Smooth muscle cell (in vitro differentiated cells): ENCODE results near the gene PSMG3. TPM values are rescaled to one million over a fixed set of nuclear protein-coding genes. Genes with fewer than 3 reads are reported as not detected.

Experiments used
- DNase-seq: peaks from one replicate; lab custom pipeline; 2025; ENCODE audit not compliant: unreplicated experiment; lab: John Stamatoyannopoulos, UW
- H2AFZ ChIP-seq: fragments of 200-600 bp; sonication (generic); 2 replicates; pipeline ENCODE4 v1.6.0; 2016; ENCODE audit warnings: antibody characterized with exemption, low read depth, mild to moderate bottlenecking
- H3F3A ChIP-seq: fragments of 200-600 bp; sonication (generic); 2 replicates; pipeline ENCODE4 v1.6.0; 2017; ENCODE audit warnings: antibody characterized with exemption, low read depth
- H3K27ac ChIP-seq: fragments of 200-600 bp; sonication (generic); 2 replicates; pipeline ENCODE4 v1.5.1; 2016; ENCODE audit warnings: low read depth, mild to moderate bottlenecking
- H3K27me3 ChIP-seq: fragments of 200-600 bp; sonication (generic); 2 replicates; pipeline ENCODE4 v1.6.1; 2016; ENCODE audit warnings: low read depth, mild to moderate bottlenecking
- H3K36me3 ChIP-seq: fragments of 200-600 bp; sonication (generic); 2 replicates; pipeline ENCODE4 v1.5.1; 2016; ENCODE audit warnings: low read depth
- H3K4me1 ChIP-seq: fragments of 200-600 bp; sonication (generic); 2 replicates; pipeline ENCODE4 v1.5.1; 2016; ENCODE audit warnings: low read depth
- H3K4me2 ChIP-seq: fragments of 200-600 bp; sonication (generic); 2 replicates; pipeline ENCODE4 v1.6.0; 2016; ENCODE audit warnings: mild to moderate bottlenecking
- H3K4me3 ChIP-seq: fragments of 200-600 bp; sonication (generic); 2 replicates; pipeline ENCODE4 v1.5.1; 2016; ENCODE audit warnings: mild to moderate bottlenecking
- H3K79me2 ChIP-seq: fragments of 200-600 bp; sonication (generic); 2 replicates; pipeline ENCODE4 v1.6.0; 2016; ENCODE audit warnings: low read depth, mild to moderate bottlenecking
- H3K9ac ChIP-seq: fragments of 200-600 bp; sonication (generic); 2 replicates; pipeline ENCODE4 v1.6.0; 2016; ENCODE audit warnings: low read depth
- H3K9me3 ChIP-seq: fragments of 200-600 bp; sonication (generic); replicated peaks from 2 replicates; pipeline ENCODE4 v1.5.1; 2016; ENCODE audit warnings: low read depth
- H4K20me1 ChIP-seq: fragments of 200-600 bp; sonication (generic); 2 replicates; pipeline ENCODE4 v1.6.0; 2016; ENCODE audit warnings: low read depth
- WGBS: methylation state at CpG from one replicate; pipeline ENCODE4 v1.1.7; 2016; ENCODE audit warnings: low lambda C conversion rate; 5-methylcytosine and 5-hydroxymethylcytosine counted together
- polyA plus RNA-seq: library from polyadenylated mRNA; unstranded; fragments of >200 nt; fragmentation: Nextera tagmentation; extraction: Ambion mirVana; gene quantifications from 2 replicates; pipeline ENCODE4 v1.2.1, GENCODE V29; 2016
- total RNA-seq: library from RNA; depleted of rRNA; stranded (reverse); fragments of >200 nt; gene quantifications from 2 replicates; pipeline ENCODE4 v1.2.3, GENCODE V29; 2014
- TF ChIP-seq, protein P1 (sequence below): fragments of 200-600 bp; sonication (generic); IDR thresholded peaks from 2 replicates; pipeline ENCODE4 v1.5.1; 2017; ENCODE audit warnings: borderline replicate concordance, mild to moderate bottlenecking, antibody characterized with exemption; ENCODE audit not compliant: insufficient read depth, poor library complexity, severe bottlenecking

PSMG3 gene
- total and polyA plus RNA-seq, 2 experiments from 2014 or later: 24.5 to 45.3 TPM

- H3K4me1 ChIP-seq: peaks cover 7% of the 10 kb centered on the region
- no peaks in the 10 kb centered on the region for H4K20me1 ChIP-seq
- no peak overlapping the region for H3K9ac ChIP-seq
- peaks cover 16% of the 10 kb centered on the region for H3K79me2 ChIP-seq
- H3K36me3 ChIP-seq: no peaks in the 10 kb centered on the region
- 96% methylated on average over 21 of the region's 21 CpGs for WGBS
- H2AFZ ChIP-seq: no peak overlapping the region
- no peak for DNase-seq
- H3K27ac ChIP-seq: no peak overlapping the region
- no peak overlapping the region for H3K4me2 ChIP-seq
- H3F3A ChIP-seq: no peaks in the 10 kb centered on the region
- H3K4me3 ChIP-seq: no peak overlapping the region
- TF ChIP-seq, protein P1, sequence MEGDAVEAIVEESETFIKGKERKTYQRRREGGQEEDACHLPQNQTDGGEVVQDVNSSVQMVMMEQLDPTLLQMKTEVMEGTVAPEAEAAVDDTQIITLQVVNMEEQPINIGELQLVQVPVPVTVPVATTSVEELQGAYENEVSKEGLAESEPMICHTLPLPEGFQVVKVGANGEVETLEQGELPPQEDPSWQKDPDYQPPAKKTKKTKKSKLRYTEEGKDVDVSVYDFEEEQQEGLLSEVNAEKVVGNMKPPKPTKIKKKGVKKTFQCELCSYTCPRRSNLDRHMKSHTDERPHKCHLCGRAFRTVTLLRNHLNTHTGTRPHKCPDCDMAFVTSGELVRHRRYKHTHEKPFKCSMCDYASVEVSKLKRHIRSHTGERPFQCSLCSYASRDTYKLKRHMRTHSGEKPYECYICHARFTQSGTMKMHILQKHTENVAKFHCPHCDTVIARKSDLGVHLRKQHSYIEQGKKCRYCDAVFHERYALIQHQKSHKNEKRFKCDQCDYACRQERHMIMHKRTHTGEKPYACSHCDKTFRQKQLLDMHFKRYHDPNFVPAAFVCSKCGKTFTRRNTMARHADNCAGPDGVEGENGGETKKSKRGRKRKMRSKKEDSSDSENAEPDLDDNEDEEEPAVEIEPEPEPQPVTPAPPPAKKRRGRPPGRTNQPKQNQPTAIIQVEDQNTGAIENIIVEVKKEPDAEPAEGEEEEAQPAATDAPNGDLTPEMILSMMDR: no peak
- no peaks in the 10 kb centered on the region for H3K9me3 ChIP-seq
- H3K27me3 ChIP-seq: no peaks in the 10 kb centered on the region
These were observed 27.5 kb downstream of the PSMG3 start for GRCh38 chr7:1542329-1542728.

- Histone ChIP-seq H4K20me1 (no peaks in the 10 kb centered on the region), H3K79me2 (peaks cover 18% of the 10 kb centered on the region), H3K4me2 (no peak overlapping the region), H3K9ac (no peak overlapping the region), H3K27me3 (no peaks in the 10 kb centered on the region), H3K27ac (no peak overlapping the region), H3K4me1 (peaks cover 12% of the 10 kb centered on the region), H3K36me3 (no peaks in the 10 kb centered on the region), H3K4me3 (no peak overlapping the region), H3K9me3 (no peaks in the 10 kb centered on the region), H3F3A (no peaks in the 10 kb centered on the region), H2AFZ (no peak overlapping the region)
- no peak for DNase-seq
- 97% methylated on average over 29 of the region's 33 CpGs for WGBS
- TF ChIP-seq, protein P1: no peak
These were observed 28.2 kb downstream of the PSMG3 start for GRCh38 chr7:1541431-1542162.

DNA sequence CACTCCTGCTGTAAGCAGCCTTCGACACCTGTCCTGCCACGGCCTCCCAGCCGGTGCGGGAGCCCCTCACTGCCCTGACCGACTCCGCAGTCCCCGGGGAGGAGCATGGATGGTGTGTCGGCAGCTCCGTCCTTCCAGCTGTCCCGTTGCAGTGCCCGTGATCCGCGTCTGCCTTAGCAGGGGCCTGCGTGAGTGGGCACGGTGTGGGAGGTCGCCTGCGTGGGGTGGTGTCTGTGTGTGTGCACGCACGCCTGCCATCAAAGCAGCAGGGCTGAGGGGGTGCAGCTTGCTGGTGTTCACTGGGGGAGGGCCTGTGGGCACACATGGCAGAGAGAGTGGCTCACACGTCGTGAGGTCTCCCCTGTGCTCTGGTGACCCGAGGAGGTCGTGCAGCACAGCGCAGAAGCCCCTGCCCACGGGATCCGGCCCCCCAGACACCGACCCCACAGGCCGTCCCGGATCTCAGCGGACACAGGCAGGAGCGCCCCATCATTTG lies 29.0 kb downstream of the PSMG3 start:
- Histone ChIP-seq H3K27me3 (no peaks in the 10 kb centered on the region), H3K9ac (no peak overlapping the region), H3F3A (no peaks in the 10 kb centered on the region), H3K4me2 (no peak overlapping the region), H2AFZ (no peak overlapping the region), H3K36me3 (no peaks in the 10 kb centered on the region), H3K4me1 (peaks cover 16% of the 10 kb centered on the region), H3K4me3 (no peak overlapping the region), H3K79me2 (peaks cover 26% of the 10 kb centered on the region), H4K20me1 (no peaks in the 10 kb centered on the region), H3K27ac (no peak overlapping the region), H3K9me3 (no peaks in the 10 kb centered on the region)
- TF ChIP-seq, protein P1: no peak
- DNase-seq: no peak
- WGBS: 96% methylated on average over 31 of the region's 31 CpGs
